IMR-90 (cell line): ENCODE results near the gene MCF2L. TPM values are rescaled to one million over a fixed set of nuclear protein-coding genes. Genes with fewer than 3 reads are reported as not detected.

ENCODE experiments used
- ATAC-seq: fragments of 200-7000 bp; cut with Tn5 transposase; 2 replicates; pipeline ENCODE4 v1.9.1; 2020; ENCODE audit warnings: low read depth, mild to moderate bottlenecking, moderate library complexity
- BruUV-seq: library from RNA; stranded (reverse); fragments of 400-500 nt; replicated peaks from 2 replicates; lab custom pipeline; 2021; lab: Mats Ljungman, UMichigan
- CTCF ChIA-PET: fragments of 300-600 bp; formaldehyde crosslinking; extraction: SDS; loops from one replicate; lab custom pipeline; 2021; ENCODE audit warnings: antibody characterized with exemption; lab: Yijun Ruan, JAX
- POLR2A ChIA-PET: fragments of 300-600 bp; sonication (Branson Sonifier 250); formaldehyde crosslinking; loops from one replicate; lab custom pipeline; 2022; ENCODE audit warnings: antibody characterized with exemption; ENCODE audit not compliant: unreplicated experiment; lab: Charles Lee
- DNase-seq: peaks from one replicate; pipeline ENCODE4 v3.0.0; 2013
- H2AFZ ChIP-seq: replicated peaks from 2 replicates; pipeline ENCODE3; 2013; ENCODE audit warnings: low read length, mild to moderate bottlenecking; ENCODE audit not compliant: poor library complexity
- H2AK5ac ChIP-seq: 2 replicates; pipeline ENCODE4 v1.6.1; 2013; ENCODE audit warnings: low read depth, low read length, inconsistent platforms
- H2AK9ac ChIP-seq: replicated peaks from 2 replicates; pipeline ENCODE3; 2013; ENCODE audit warnings: mild to moderate bottlenecking, low read depth, low read length, moderate library complexity; ENCODE audit not compliant: poor library complexity
- H2BK120ac ChIP-seq: 2 replicates; pipeline ENCODE4 v1.6.1; 2013; ENCODE audit warnings: low read depth, low read length, inconsistent platforms
- H2BK15ac ChIP-seq: 3 replicates; pipeline ENCODE4 v1.6.1; 2013; ENCODE audit warnings: low read depth, low read length, inconsistent platforms
- H2BK20ac ChIP-seq: 2 replicates; pipeline ENCODE4 v1.6.1; 2013; ENCODE audit warnings: low read depth, mild to moderate bottlenecking, inconsistent platforms, low read length, moderate library complexity
- H2BK5ac ChIP-seq: 2 replicates; pipeline ENCODE4 v1.6.1; 2013; ENCODE audit warnings: mild to moderate bottlenecking, low read depth, low read length, inconsistent platforms; ENCODE audit not compliant: poor library complexity, severe bottlenecking
- H3K14ac ChIP-seq: replicated peaks from 2 replicates; pipeline ENCODE4 v1.6.1; 2013; ENCODE audit warnings: low read depth, low read length, inconsistent platforms
- H3K18ac ChIP-seq: 2 replicates; pipeline ENCODE4 v1.6.1; 2013; ENCODE audit warnings: low read depth, low read length, control low read depth
- H3K23ac ChIP-seq: 2 replicates; pipeline ENCODE4 v1.6.1; 2013; ENCODE audit warnings: low read depth, low read length, inconsistent platforms
- H3K27ac ChIP-seq: 2 replicates; pipeline ENCODE4 v1.5.1; 2013; ENCODE audit warnings: mild to moderate bottlenecking, control low read depth, low read length; ENCODE audit not compliant: insufficient read depth
- H3K27me3 ChIP-seq: 2 replicates; pipeline ENCODE4 v1.6.1; 2013; ENCODE audit warnings: low read length; ENCODE audit not compliant: control insufficient read depth, insufficient read depth
- H3K36me3 ChIP-seq: 2 replicates; pipeline ENCODE4 v1.6.1; 2013; ENCODE audit warnings: low read length, mixed read lengths; ENCODE audit not compliant: control insufficient read depth, insufficient read depth
- H3K4ac ChIP-seq: 2 replicates; pipeline ENCODE4 v1.6.1; 2013; ENCODE audit warnings: low read depth, low read length, inconsistent platforms
- H3K4me1 ChIP-seq: 2 replicates; pipeline ENCODE4 v1.6.1; 2013; ENCODE audit warnings: low read length, mixed read lengths; ENCODE audit not compliant: control insufficient read depth, insufficient read depth
- H3K4me2 ChIP-seq: 2 replicates; pipeline ENCODE4 v1.6.1; 2013; ENCODE audit warnings: low read depth, mild to moderate bottlenecking, control low read depth, low read length, moderate library complexity
- H3K4me3 ChIP-seq: 2 replicates; pipeline ENCODE4 v1.5.1; 2013; ENCODE audit warnings: low read depth, mild to moderate bottlenecking, control low read depth, low read length, moderate library complexity; ENCODE audit not compliant: insufficient read depth
- H3K56ac ChIP-seq: 2 replicates; pipeline ENCODE4 v1.6.1; 2013; ENCODE audit warnings: low read length, inconsistent platforms; ENCODE audit not compliant: insufficient read depth; ENCODE audit errors: extremely low read depth
- H3K79me1 ChIP-seq, 2 experiments: 2 replicates each; pipeline ENCODE4 v1.6.1; 2013; ENCODE audit warnings: low read length in 2 of 2, inconsistent platforms in 1 of 2, low read depth in 1 of 2
- H3K9ac ChIP-seq: 2 replicates; pipeline ENCODE4 v1.6.1; 2013; ENCODE audit warnings: low read depth, low read length, control low read depth
- H3K9me1 ChIP-seq: 2 replicates; pipeline ENCODE4 v1.6.1; 2013; ENCODE audit warnings: low read length, inconsistent platforms; ENCODE audit not compliant: insufficient read depth
- H3K9me3 ChIP-seq: 2 replicates; pipeline ENCODE4 v1.6.1; 2013; ENCODE audit warnings: low read length; ENCODE audit not compliant: control insufficient read depth, insufficient read depth
- H4K20me1 ChIP-seq: 2 replicates; pipeline ENCODE4 v1.6.1; 2013; ENCODE audit warnings: low read length, inconsistent platforms; ENCODE audit not compliant: insufficient read depth
- H4K5ac ChIP-seq: 2 replicates; pipeline ENCODE4 v1.6.1; 2013; ENCODE audit warnings: mild to moderate bottlenecking, low read depth, low read length, control low read depth
- H4K8ac ChIP-seq, 2 experiments: 2 replicates each; pipeline ENCODE4 v1.6.1; 2013; ENCODE audit warnings: low read depth in 2 of 2, low read length in 2 of 2, control low read depth in 1 of 2, inconsistent platforms in 1 of 2
- H4K91ac ChIP-seq: 2 replicates; pipeline ENCODE4 v1.6.1; 2013; ENCODE audit warnings: low read depth, low read length, inconsistent platforms; ENCODE audit not compliant: insufficient read depth
- BHLHE40 ChIP-seq: fragments of 150-350 bp; IDR thresholded peaks from 2 replicates; pipeline ENCODE4 v1.6.1; 2016; ENCODE audit warnings: mild to moderate bottlenecking, low read depth, low read length
- CEBPB ChIP-seq: IDR thresholded peaks from 2 replicates; pipeline ENCODE4 v1.6.1; 2012; ENCODE audit warnings: low read depth, low read length, improper control_type of control experiment
- FOS ChIP-seq: fragments of 150-350 bp; IDR thresholded peaks from 2 replicates; pipeline ENCODE4 v1.6.1; 2016; ENCODE audit warnings: low read depth, low read length
- MAFK ChIP-seq: IDR thresholded peaks from 2 replicates; pipeline ENCODE4 v1.6.1; 2012; ENCODE audit warnings: low read depth, low read length, improper control_type of control experiment
- MAZ ChIP-seq: IDR thresholded peaks from 2 replicates; pipeline ENCODE4 v1.6.1; 2012; ENCODE audit warnings: low read depth, mild to moderate bottlenecking, low read length, improper control_type of control experiment, moderate library complexity, borderline replicate concordance
- POLR2A ChIP-seq: IDR thresholded peaks from 2 replicates; pipeline ENCODE4 v1.6.1; 2012; ENCODE audit warnings: mild to moderate bottlenecking, low read depth, low read length
- RAD21 ChIP-seq: IDR thresholded peaks from 2 replicates; pipeline ENCODE4 v1.6.1; 2012; ENCODE audit warnings: low read length, improper control_type of control experiment
- RCOR1 ChIP-seq: IDR thresholded peaks from 2 replicates; pipeline ENCODE4 v1.6.1; 2012; ENCODE audit warnings: mild to moderate bottlenecking, low read length, improper control_type of control experiment; ENCODE audit not compliant: insufficient replicate concordance
- RFX5 ChIP-seq: IDR thresholded peaks from 2 replicates; pipeline ENCODE4 v1.8.0; 2012; ENCODE audit warnings: low read depth, mild to moderate bottlenecking, low read length, moderate library complexity
- SMC3 ChIP-seq: fragments of 150-350 bp; IDR thresholded peaks from 2 replicates; pipeline ENCODE4 v1.6.1; 2016; ENCODE audit warnings: low read depth, mild to moderate bottlenecking, antibody characterized with exemption, low read length, moderate library complexity
- WGBS, 2 experiments: methylation state at CpG; one replicate each; pipeline versions ENCODE4 v1.1.5 to v1.1.7; 2013; ENCODE audit warnings: missing lambda C conversion rate in 2 of 2; ENCODE audit not compliant: insufficient read length in 1 of 2; ENCODE audit errors: extremely low coverage in 2 of 2; 5-methylcytosine and 5-hydroxymethylcytosine counted together
- dilution Hi-C: fragments of 300-500 bp; cut with HindIII; formaldehyde crosslinking; loops from one replicate; pipeline ENCODE4 v1.14.3; 2018; ENCODE audit warnings: low sequenced_read_pairs; ENCODE audit not compliant: unreplicated experiment
- in situ Hi-C: fragments of 300-500 bp; cut with MboI; formaldehyde crosslinking; loops from 3 replicates; pipeline ENCODE4 v1.14.3; 2019; ENCODE audit warnings: low sequenced_read_pairs, inconsistent platforms, mixed read lengths
- intact Hi-C: fragments of 100-400 bp; cut with micrococcal nuclease; formaldehyde crosslinking; loops from 2 replicates; pipeline ENCODE4 v1.10.0; 2022
- polyA plus RNA-seq, 3 experiments: library from polyadenylated mRNA; depleted of rRNA; stranded (reverse); fragments of >200 nt; gene quantifications; 2 replicates each; pipeline ENCODE4 v1.2.3, GENCODE V29; 2012; ENCODE audit warnings: low replicate concordance in 1 of 3
- total RNA-seq: library from RNA; depleted of rRNA; stranded (reverse); fragments of >200 nt; gene quantifications from 2 replicates; pipeline ENCODE4 v1.2.3, GENCODE V29; 2012
- TF ChIP-seq, protein P1 (sequence below): conservative IDR thresholded peaks from 2 replicates; pipeline ENCODE4 v1.5.1; 2012; ENCODE audit warnings: mild to moderate bottlenecking, low read depth, low read length, improper control_type of control experiment
- TF ChIP-seq, protein P2 (sequence below): fragments of 150-350 bp; IDR thresholded peaks from 2 replicates; pipeline ENCODE4 v1.6.1; 2017; ENCODE audit warnings: mild to moderate bottlenecking, antibody characterized with exemption, low read length, low read depth

Gene MCF2L
- total and polyA plus RNA-seq, 2 of the 4 experiments (the other 2 are of a cell fraction): 0.18 TPM; not detected in 1

DNA sequence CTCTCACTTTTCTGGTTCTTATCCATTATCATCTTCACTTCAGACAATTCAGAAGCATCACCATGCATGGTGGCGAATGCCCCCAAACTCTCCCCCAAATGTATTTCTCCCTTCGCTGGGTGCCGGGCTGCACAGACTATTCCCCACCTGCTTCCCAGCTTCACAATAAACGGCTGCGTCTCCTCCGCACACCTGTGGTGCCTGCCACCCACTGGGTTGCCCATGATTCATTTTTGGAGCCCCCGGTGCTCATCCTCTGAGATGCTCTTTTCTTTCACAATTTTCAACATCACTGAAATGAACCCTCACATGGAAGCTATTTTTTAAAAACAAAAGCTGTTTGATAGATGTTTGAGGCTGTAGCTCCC lies 150.8 kb downstream of the MCF2L start:
- no peak overlapping the region for H2BK120ac ChIP-seq
- in situ Hi-C loops: no loop called here
- no peak overlapping the region for H4K8ac ChIP-seq
- 84% methylated on average over 6 of the region's 7 CpGs; no CpG with 5 or more reads in 1 of the 2 experiments for WGBS, 2 experiments
- H3K4me3 ChIP-seq: no peak overlapping the region
- H3K4ac ChIP-seq: no peak overlapping the region
- dilution Hi-C loops: no loop called here
- H2BK15ac ChIP-seq: no peak overlapping the region; the same call in 2 of the 3 replicates
- H3K4me2 ChIP-seq: no peak overlapping the region
- no peaks in the 10 kb centered on the region for H3K36me3 ChIP-seq
- CTCF ChIA-PET: interaction anchor here (0.6 kb wide), 1 partner anchor 23 kb away, joined by 3 read pairs; no protein-coding TSS in a partner anchor
- no peak overlapping the region for H2BK5ac ChIP-seq
- POLR2A ChIA-PET: no interaction called here
- no peak overlapping the region for H2BK20ac ChIP-seq
- no peak overlapping the region for H4K5ac ChIP-seq
- H3K79me1 ChIP-seq: no peaks in the 10 kb centered on the region
- no peak overlapping the region for H3K14ac ChIP-seq
- no peak overlapping the region for H4K91ac ChIP-seq
- TF ChIP-seq FOS (no peak), RCOR1 (no peak), BHLHE40 (no peak), POLR2A (no peak), RAD21 (no peak), MAFK (no peak), SMC3 (no peak), RFX5 (no peak), CEBPB (no peak), MAZ (no peak)
- TF ChIP-seq, protein P1, sequence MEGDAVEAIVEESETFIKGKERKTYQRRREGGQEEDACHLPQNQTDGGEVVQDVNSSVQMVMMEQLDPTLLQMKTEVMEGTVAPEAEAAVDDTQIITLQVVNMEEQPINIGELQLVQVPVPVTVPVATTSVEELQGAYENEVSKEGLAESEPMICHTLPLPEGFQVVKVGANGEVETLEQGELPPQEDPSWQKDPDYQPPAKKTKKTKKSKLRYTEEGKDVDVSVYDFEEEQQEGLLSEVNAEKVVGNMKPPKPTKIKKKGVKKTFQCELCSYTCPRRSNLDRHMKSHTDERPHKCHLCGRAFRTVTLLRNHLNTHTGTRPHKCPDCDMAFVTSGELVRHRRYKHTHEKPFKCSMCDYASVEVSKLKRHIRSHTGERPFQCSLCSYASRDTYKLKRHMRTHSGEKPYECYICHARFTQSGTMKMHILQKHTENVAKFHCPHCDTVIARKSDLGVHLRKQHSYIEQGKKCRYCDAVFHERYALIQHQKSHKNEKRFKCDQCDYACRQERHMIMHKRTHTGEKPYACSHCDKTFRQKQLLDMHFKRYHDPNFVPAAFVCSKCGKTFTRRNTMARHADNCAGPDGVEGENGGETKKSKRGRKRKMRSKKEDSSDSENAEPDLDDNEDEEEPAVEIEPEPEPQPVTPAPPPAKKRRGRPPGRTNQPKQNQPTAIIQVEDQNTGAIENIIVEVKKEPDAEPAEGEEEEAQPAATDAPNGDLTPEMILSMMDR: no peak
- TF ChIP-seq, protein P2, sequence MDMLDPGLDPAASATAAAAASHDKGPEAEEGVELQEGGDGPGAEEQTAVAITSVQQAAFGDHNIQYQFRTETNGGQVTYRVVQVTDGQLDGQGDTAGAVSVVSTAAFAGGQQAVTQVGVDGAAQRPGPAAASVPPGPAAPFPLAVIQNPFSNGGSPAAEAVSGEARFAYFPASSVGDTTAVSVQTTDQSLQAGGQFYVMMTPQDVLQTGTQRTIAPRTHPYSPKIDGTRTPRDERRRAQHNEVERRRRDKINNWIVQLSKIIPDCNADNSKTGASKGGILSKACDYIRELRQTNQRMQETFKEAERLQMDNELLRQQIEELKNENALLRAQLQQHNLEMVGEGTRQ: no peak
- H4K20me1 ChIP-seq: no peaks in the 10 kb centered on the region
- peaks cover 11% of the 10 kb centered on the region; the same call in 1 of the 2 replicates for H3K9me1 ChIP-seq
- peaks cover 1% of the 10 kb centered on the region; the same call in 1 of the 2 replicates for H3K27me3 ChIP-seq
- no peak for DNase-seq
- H3K23ac ChIP-seq: no peak overlapping the region
- intact Hi-C loops: no loop called here
- H3K9me3 ChIP-seq: no peaks in the 10 kb centered on the region
- no TSS peak for BruUV-seq
- H3K56ac ChIP-seq: no peak overlapping the region
- H3K18ac ChIP-seq: no peak overlapping the region
- H3K9ac ChIP-seq: no peak overlapping the region
- no peak for ATAC-seq
- peaks cover 6% of the 10 kb centered on the region; the same call in 1 of the 2 replicates for H3K4me1 ChIP-seq
- H2AK9ac ChIP-seq: no peak overlapping the region
- no peak overlapping the region for H2AFZ ChIP-seq
- H3K27ac ChIP-seq: no peak overlapping the region
- H2AK5ac ChIP-seq: no peak overlapping the region
